ENCODE measurements around the gene MEX3C.

The MEX3C gene

DNA sequence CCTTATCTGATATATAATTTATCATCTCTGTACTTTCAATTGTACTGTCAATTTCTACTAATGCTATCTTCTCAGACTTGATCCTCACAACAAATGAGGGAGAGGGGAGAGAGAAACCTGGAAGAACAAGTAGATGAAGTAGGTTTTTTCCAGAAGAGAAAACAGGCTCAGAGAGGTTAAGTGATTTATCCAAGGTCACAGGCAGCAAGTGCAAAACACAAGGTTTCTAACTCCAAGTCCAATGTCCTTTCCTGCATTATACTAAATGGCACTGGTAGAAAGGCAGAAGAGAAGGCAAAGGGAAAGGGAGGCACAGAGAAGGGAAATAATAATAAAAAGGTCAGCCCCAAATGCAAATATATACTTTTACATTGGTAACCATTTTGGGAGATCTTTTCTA, 7.5 kb downstream of the MEX3C start:
- DNase-seq: no peak

DNA sequence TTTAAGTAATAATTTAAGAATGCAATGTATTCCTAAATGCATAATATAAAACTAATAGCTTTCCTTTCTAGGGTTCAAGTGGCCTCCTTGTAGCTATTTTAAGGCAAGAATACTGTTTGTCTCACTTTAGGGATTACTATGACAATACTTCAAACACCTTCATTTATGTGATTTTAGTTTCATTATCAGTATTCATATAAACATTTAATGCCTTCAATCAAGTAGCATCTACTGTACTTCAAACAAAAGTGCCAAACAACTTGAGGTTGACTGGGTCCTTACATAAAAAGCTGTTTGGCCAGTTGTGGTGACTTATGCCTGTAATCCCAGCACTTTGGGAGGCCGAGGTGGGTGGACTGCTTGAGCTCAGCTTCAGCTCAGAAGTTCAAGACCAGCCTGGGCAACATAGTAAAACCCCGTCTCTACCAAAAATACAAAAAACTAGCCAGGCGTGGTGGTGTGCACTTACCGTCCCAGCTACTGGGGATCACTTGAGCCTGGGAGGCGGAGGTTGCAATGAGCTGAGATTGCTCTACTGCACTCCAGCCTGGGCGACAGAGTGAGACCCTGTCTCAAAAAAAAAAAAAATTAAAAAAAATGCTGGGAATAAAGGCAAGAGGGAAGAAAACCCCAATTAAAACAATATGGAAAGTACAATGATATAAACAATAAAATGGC, 9.3 kb downstream of the MEX3C start:
- DNase-seq: no peak

DNA sequence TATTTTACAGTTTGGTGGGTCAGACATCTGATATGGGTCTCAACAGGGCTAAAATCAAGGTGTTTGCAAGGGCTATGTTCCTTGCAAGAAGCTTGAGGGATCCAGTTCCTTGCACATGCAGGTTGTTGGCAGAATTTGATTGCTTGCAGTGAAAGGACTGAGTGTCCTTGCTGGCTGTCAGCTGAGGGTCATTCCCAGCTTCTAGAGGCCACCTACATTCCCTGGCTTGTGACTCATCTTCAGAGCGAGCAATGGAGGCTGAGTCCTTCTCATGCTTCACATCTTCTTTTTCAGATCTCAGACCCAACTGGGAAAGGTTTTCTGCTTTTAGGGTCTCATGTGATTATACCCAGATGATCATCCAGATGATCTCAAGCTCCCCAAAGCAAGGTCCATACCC, 12.4 kb downstream of the MEX3C start:
- DNase-seq: no peak

DNA sequence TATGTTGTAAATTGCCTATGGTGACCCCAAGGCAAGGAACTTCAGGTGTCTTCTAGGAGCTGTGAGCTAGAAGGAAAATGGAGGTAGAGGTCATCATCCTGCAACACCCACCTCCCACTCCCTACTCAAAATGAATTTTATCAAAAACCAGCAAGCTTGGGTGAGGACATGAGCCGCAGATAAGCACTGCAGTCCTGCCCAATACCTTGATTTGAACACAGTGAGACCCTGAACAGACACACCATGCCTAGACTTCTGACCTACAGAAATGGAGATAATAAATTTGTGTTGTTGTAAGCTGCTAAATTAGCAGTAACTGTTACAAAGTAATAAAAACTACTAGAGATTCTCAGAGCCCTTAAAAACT, 13.4 kb downstream of the MEX3C start:
- DNase-seq: no peak

DNA sequence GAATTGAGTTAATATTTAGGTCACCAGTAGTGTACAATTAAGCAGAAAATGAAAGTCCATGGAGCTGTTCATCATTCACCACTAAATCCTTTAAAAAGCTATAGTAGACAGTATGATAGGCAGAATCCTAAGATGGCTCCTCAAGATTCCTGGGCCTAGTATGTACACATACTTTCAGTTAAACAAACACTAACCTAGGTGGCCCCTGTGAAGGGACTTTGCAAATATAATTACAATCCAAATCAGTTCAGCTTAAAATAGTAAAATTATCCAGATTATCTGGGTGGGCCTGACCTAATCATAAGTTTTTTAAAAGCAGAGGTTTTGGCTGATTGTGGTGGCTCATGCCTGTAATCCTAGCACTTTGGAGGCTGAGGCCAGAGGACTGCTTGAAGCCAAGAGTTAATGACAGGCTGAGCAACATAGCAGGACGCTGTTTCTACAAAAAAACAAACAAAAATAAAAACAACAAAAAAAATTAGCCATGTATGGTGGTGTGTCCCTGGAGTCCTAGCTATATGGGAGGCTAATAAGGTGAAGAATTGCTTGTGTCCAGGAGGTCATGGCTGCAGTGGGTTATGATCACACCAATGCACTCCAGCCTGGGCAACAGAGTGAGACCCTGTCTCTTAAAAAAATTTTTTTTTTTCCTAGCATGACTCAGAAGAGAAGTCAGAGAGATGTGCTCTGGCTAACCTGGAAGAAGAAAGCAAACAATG, 13.9 kb downstream of the MEX3C start:
- no peak for DNase-seq

DNA sequence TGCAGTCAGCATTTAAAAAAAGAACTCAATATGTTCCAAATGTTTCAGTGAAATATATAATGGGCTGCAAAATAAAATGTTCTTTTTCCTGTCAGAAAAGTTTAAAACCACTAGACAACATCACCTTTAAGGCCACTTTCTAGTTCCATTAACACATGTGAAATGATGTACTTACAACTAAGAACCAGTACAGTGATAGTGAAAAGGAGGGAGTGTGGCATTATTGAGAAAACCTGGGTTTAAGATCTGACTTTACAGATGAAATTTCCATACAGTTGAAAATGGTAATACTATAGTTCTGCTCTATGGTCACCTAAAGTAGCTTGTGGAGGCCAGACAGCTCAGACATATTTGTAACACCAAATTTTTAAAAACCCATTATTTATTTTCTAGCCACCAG, 14.7 kb downstream of the MEX3C start:
- DNase-seq: no peak

DNA sequence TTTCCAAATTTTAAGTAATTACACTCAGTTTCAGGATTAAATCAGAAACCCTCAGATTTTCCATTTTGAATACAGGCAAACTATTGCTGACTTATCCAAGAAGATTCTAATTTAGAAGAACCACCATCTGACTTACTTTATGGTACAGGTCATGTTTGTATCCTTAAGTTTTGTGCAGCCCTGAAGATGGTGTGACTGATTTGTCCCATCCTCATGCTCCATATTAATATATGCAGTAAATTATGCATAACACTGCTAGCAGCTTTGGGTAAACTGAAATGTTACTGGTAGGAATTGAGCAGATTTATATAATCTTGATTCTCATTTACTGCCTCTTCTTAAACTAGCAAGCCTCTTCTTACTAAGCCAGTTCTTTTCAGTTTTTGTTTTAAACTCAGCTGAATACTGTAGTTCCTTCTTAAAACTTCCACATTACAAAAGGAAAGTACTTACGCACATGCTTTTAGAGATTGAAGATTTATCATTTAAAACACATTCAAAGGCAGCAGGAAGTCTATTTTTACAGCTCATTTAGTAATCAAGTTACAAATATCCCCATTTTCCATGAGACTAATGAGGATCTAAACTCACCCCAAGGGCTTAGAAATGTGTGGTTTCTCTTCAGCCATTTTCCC, 25.7 kb downstream of the MEX3C start:
- no peak for DNase-seq

DNA sequence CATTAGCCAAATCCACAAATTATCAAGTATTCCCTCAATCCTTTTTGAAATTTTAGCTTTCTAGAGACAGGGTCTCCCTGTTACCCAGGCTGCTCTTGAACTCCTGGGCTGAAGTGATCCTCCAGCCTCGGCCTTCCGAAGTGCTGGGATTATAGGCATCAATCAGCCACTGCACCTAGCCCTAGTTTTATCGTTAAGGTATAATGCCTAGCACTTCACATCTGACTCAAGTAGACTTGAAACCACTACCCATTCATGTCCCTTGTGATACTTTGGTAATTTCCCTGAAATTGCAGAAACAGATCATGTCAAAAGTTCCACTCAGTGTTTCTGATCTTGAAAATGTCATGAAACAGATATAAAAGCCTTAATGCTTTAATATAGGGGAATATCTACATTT, 26.3 kb downstream of the MEX3C start:
- no peak for DNase-seq

DNA sequence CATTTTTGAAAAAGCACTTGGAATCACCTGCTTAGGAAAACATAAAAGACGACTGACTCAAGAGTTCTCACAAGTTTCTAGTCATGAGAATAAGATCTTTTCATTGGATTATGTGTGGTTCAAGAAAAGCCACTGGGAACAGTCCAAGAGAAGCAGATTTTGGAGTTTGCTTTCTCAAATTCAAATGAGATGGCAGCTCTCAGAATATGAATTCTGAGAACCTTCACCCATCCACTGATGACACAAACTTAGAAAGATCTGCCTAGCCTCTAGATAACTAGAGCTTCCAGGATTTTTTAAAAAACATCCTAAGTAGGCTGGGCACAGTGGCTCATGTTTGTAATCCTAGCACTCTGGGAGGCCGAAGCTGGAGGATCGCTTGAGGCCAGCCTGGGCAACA, 26.8 kb downstream of the MEX3C start:
- no peak for DNase-seq

DNA sequence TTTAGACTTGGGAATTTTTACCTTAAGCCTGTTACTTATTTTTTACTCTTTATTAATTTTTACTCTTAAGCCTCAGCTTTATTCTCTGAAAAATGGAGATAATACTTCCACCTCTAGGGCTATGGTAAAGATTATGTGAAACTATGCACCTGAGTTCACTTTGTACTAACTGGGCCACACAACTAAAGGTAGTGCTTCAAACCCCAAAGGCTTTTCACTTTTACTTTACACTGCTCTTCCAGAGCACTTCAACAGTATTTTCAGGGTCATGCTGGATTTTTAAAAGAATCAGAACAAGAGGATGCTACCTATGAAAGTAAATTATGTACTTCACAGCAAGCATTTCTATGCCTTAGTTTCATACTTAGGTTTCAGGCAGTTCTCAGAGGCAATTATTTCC, 27.8 kb downstream of the MEX3C start:
- DNase-seq: no peak

DNA sequence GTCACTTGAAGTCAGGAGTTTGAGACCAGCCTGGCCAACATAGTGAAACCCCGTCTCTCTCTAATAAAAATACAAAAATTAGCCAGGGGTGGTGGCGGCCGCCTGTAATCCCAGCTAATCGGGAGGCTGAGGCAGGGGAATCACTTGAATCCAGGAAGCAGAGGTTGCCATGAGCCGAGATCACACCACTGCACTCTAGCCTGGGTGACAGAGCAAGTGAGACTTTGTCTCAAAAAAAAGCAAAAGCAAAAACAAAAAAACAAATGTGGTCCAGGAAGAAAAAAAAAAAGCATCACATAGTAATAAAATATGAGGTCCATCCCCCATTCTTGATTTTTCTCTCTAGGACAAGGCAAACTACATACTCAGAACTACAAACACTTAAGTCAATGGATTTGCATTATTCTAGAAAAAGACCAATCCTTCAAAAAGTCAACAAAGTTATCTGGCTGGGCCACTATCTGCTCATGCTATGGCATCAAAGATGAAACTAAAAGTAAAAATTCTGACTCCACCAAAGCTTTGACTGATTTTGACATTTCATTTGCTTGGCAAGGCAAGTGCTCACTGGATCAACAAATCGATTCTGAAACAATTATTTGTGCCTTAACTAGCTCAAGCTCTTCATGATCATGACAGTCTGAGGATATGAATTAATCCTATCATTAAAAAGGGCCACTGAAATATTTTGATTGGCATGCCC, 28.4 kb downstream of the MEX3C start:
- DNase-seq: no peak

DNA sequence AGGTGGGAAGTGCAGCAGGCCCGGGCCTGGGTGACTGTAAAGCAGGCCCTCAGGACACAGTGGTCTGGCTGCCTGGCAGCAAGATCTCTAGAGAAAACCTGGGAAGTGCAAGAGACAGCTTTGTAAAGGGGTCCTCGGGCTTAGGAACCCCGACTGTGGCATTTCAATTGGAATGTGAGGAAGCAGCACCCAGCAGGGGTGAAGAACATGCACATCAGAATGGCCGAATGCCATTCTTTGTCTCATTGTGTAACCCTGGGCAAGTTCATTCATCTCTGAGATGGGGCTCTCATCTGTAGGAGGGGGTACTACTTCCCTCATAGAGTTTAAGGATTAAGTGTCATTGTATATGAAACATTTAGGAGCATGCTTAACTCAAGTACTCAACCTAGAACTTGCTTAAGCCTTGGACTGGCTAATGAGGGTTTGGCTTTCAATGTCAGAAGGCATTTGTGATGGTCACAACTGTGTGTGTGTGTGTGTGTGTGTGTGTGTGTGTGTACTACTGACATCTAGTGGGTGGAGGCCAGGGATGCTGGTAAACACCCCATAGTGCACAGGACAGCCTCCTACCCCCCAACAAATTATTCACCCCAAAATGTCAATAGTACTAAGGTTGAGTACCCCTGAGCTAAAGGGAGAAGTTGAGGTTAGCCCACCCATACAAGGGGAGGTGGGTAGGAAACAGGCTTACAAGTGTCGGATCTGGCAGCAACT, 29.3 kb downstream of the MEX3C start:
- DNase-seq: no peak

DNA sequence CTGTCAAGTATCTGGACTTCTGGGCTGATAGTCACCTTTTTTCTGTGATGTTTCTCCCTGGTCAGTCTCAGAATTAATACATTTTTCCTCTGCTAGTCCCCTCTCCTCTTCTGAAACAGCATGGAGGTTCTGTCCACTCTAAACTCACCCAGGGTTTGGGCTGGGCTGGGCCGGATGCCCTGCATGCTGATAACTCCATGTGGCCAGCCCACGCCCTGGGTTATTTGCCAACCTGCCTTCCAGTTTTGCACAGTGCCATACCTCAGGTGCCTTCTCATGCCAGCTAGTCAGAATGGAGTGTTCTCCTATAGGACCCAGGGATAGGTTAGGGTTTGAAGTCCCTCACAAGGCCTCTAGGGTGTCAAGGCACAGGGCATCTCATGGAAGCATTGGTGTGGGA, 32.2 kb downstream of the MEX3C start:
- DNase-seq: no peak

DNA sequence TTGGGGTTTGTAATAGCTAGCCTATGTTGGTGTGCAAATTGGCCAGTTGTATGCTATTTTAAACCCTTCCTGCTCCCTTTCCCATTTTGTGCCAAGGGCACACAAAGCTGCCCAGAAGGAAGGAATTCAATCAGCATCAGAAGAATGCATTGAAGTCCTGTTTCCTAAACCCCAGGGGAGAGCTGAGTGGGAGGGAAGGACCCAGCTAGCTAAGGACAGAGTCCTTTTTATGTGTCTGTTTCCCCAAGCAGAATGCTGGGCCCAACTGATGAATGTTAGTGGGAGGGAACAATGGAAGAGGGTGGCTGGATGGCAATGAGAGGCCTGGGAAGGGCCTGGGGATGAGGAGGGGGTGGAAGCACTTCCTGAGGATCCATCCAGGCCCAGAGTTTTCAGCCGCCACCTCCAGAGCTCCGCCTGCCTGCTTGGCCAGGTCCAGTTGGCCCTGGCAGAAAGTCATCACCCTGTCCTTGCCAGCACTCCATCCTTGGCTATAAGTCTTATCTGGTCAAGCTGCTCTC, 32.7 kb downstream of the MEX3C start:
- no peak for DNase-seq

DNA sequence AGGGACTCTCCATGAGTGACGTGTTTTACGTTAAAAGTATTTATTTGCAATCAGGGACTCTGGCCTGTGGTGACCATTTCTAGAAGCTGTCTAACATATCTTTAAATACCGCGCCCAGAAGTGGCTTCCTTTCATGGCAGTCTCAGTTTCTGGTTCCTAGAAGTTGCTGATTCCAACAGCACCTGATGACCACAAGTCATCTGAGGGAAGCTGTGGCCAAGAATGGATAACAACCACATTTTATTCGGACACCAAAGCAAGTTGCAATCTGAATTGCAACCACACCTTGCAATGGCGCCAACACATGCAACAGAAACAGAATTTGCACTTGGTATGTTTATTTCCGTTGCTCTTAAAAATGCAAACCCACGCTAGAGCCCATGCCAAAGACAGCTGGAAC, 33.1 kb downstream of the MEX3C start:
- DNase-seq: no peak

DNA sequence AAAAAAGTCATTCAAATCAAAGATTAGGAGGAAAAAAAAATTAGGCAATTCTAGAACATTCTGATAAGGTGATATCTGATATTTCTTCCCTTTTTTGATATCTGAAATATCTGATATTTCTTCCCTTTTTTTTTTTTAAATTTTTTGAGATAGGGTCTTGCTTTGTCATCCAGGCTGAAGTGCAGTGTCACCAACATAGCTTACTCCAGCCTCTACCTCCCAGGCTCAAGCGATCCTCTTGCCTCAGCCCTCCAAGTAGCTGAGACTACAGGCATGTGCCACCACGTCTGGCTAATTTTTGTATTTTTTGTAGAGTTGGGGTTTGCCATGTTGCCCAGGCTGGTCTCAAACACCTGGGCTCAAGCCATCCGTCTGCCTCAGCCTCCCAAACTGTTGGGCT, 33.9 kb downstream of the MEX3C start:
- DNase-seq: no peak

DNA sequence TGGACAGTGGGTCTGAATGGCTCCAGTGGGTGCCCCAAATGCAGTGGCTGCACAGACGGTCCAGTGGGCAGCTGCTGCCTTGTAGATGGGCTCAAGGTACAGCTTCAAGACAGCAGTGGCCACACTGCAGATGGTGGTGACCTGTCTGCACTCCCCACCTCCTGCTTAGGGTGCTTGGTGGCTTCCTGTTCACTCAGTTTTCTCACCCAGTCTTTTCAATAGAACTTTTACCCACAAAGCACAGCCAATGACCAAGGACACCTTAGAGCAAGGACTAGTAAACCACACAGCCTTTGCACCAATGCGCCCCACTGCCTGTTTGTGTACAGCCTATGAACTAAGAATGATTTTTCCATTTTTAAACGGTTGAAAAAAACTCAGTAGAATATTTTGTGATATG, 34.9 kb downstream of the MEX3C start:
- no peak for DNase-seq

DNA sequence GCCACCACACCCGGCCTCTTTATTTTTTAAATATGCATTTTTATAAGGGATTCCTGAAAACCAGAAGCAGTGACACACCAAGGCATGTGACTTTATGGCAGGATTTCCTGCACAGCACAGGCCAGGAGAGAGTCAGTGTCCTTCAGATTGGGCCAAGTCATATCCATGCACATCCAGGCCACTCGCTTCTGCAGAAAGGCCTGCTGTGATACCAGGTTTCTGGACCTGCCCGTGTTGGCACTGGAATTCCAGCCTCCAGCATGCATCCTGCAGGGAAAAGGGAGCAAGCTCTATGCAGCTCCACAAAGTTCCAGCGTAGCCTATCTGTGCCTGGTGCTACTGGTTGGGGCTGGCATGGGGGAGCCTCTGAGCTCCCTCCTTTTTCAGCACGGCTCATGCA, 36.8 kb downstream of the MEX3C start:
- DNase-seq: no peak

DNA sequence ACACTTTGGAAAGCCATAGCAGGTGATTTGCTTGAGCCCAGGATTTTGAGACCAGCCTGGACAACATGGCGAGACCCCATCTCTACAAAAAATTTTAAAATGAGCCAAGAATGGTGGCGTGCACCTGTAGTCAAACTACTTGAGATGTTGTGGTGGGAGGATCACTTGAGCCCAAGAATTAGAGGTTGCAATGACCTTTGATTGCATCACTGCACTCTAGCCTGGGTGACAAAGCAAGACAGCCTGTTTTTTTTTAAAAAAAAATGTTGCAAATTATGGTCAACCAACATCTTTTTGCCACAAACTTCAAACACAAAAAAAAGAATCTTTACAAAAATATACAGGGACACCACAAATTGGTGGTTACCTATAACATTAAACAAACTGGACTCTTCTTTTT, 40.3 kb downstream of the MEX3C start:
- DNase-seq: no peak

DNA sequence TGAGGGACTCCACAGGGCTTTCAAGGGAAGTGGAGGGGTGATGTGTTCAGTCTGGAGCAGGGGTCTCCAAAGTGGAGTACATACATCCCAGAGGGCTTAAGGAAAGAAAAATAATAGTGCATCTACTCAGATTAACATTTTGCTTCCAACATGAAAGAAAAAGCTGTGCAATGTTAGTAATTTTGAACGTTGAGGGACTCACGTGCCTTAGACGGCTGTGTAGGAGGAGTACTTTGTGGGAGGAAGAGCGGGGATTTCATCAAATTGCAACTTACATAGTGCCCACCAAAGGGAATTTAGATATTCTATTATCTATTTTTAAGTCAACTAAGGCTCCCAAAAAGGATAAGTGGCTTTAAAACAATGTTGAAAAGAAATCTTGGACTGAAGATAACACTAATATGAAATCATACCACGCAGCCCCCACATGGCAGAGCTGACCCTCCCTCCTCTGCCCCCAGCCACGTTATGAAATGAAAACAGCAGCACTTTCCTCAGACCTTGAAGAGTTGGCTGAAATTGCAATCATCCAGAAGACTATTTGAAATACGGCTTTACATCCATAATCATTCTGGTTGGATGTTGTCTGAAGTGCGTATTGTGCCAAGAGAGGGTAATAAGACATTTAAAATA, 42.9 kb downstream of the MEX3C start:
- no peak for DNase-seq

DNA sequence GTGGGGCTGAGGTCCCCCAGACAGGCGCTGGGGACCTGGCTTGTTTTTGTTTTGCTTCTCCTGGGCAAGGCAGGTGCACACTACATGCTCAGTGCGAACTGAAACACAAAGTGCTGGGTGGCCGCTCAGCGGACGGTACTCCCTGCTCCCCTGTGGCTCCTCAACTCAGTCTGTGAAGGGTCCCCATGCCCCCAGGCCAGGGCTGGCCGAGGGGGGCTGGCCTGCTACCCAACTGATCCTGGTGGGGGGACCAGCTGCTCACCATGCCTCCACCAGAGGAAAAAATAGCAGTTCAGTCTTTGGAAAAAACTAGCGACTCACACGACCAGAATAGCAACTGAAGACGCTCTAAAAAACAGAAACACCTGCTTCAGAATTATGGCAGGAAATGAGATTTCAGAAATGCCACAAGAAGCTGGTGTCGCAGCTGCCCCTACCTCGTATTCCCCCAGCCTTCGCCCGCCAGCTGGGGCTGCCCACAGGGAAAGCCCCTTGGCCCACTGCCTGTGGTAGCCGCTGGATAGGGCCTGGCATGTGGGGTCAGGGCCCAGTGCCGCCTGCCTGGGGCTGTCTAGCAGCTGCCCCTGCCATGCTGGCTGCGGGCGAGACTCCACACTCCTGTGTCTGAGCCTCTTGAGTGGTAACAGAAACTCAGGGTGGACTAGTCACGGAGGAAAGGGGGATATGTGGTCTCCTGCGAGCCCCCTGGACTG, 43.7 kb downstream of the MEX3C start:
- no peak for DNase-seq
